Activated T-cell treated with anti-CD3 and anti-CD28 coated beads for 1 hour (primary cell): ENCODE measurements around the gene ANKRD31.
A peak's percentile ranks its signal among the peaks of the same experiment; 100 is the strongest.
"Not testable (repeated sequence)": the region's sequence is repeated elsewhere in the genome, so short reads cannot be mapped to it uniquely, and the experiment has no call there.

Experiments used
- DNase-seq: peaks from one replicate; pipeline ENCODE4 v3.0.0-alpha.2; 2020; ENCODE audit warnings: low read depth

The ANKRD31 gene, protein sequence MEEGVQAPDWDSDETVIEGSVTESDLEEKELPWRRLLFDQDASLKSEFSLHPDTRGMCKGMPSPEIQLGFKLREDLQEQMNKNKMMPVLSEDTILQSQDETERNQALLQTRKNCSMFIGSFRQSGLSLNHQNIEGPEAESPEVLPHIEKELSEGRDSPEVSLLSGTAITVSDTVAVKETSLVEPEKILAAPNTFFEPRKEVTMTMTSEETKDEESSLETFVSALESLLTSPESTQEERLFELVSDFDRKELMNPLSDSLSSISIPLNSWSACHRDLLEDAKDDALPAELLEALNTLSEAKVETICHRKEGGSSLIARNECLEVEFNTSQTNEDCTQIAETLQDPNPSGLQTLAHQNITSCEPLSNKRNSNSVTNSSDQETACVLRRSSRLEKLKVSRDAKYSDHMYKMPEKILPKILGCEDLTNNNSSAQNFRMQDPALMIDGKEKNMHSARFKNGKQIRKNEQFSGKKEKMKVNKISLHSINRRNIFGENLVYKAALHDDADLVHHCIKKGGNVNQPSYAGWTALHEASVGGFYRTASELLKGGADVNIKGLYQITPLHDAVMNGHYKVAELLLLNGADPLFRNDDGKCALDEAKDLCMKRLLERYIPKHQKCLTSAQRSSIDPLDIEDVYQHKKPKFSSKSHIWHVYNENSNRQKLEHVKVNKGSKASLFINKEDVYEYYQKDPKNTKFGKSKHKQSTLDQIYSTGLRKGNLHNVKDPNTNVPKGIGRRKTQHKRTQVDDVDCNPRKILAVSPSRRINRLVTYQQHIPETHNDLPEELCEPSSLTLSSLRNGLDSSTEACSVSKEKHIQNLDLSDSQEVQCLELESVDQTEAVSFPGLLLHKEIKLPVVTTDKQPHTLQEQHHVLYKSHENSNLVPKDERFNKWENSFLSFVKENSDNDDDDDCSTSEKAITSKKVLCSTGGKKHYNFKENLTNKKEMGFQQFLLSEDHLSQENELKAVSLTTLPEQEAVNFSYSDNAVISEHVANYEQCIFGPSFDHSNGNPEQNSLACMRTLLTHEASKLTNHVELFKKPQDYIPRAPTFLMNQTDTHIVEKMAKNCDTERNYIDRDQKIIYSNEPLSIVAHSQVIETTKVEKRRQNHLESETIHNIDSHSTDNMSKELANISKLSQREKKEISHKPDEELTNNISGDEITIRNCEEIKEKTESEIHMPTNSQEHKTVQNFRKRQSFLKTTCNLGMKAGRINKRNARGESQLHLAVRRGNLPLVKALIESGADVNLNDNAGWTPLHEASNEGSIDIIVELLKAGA (N-terminal part only)

DNA sequence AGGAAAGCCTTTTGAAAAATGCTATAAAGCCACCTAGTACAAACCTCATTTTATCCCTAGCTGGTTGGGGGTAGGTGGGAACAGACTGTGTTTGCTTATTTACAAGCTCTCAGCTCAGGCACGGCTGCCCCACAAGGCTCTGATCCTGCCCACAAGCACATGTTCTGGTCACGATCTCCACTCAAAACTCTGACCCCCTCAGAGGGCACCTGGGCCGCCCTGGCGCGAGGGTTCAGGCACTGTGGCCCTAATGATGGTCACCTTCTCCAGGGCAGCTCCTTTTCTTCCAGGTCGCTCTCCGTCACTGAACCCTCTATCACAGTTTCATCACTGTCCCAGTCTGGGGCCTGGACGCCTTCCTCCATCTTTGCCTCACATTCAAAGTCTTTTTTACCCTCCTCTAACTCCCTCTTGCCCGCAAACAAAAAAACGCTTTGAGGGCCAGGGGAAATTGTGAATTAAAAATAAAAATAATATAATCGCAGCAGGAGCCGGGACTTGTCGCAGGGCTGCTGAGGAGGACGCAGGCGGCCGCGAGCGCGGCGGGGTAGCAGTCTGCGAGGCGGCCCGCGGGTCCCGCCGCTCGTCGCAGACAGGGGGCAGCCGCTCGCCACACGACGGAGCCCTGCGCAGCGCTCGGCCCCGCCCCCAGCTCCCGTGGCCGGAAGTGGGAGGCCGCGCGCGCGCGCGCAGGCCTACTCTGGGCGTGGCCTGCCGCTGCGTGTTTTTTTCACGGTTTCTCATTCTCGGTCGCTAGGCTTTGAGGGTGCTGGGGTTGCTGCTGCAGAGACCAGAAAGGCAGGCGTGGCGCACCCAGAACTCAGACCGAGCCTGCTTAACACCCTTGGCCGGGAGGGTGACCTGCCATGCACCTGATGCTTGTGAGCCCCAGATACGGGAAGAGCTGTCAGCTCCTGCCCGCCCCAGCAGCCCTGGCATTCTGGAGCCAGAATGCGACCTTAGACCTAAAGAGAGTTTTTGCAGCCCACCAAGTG, at the start of gene ANKRD31:
Gene ANKRD31, minus strand, starts transcription at position 557 of the 995 bp plus-strand sequence. Its CDS starts 192 bp downstream, at position 365.
- DNase-seq = peak; percentile 87

DNA sequence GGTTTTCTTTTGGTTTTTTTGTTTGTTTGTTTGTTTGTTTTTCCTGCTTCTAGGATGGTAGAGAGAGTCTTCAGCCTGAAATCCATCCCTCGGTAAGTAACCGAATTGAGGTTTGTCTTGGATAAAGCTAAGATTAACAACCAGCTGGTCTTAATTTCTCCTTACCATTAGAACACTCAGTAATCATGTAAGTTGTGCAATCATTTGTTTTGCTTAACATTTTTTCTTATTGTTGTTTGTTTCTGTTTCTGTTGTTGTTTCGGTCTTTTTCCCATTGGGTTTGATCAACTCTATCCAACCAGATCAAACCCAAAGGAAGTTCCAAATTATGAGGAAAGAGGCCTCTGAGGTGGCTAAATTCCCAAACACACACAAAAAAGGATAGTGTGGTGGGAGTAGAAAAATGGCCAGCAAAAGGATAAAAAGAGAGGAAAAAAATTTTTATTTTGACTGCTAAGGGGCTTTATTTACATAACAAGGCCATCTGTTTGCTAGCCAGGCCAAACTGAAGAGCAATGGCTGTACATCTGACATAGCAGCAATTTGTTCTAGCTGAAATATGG, 49.6 kb upstream of the ANKRD31 start:
- no peak for DNase-seq

- no peak for DNase-seq
Measured at GRCh38 chr5:75282581-75282980, 45.9 kb upstream of the ANKRD31 start.

- DNase-seq = no peak
Measured at GRCh38 chr5:75281716-75282465, 45.2 kb upstream of the ANKRD31 start.

- DNase-seq = no peak
Measured at GRCh38 chr5:75279321-75279720, 42.6 kb upstream of the ANKRD31 start.

- no peak for DNase-seq
Measured at GRCh38 chr5:75277463-75277862, 40.8 kb upstream of the ANKRD31 start.

- DNase-seq = no peak
Measured at GRCh38 chr5:75275756-75276155, 39.1 kb upstream of the ANKRD31 start.

GRCh38 chr5:75275147-75275546, 38.5 kb upstream of the ANKRD31 start:
- DNase-seq = no peak

DNA sequence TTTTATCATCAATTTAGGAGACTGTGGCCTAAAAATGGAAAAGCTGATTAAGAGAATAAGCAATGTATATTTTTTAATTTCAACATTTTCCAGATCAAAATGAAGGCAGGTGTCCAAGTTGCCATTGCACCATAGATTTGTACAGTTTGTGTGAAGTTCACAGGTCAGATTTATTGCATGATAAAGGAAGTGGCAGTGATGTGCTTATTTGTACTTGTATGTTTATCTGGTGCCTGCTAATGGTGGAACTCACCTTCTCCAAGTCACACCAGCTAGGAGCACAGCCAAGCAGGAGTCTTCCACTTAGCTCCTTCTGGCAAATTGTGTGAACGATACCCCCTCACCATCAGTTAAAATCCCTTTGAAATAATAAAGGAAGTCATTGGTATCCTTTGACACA, 37.8 kb upstream of the ANKRD31 start:
- DNase-seq = no peak

DNA sequence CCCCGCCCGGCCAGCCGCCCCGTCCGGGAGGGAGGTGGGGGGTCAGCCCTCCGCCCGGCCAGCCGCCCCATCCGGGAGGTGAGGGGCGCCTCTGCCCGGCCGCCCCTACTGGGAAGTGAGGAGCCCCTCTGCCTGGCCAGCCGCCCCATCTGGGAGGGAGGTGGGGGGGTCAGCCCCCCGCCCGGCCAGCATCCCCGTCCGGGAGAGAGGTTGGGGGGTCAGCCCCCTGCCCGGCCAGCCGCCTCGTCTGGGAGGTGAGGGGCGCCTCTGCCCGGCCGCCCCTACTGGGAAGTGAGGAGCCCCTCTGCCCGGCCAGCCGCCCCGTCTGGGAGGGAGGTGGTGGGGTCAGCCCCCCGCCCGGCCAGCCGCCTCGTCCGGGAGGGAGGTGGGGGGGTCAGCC, 33.9 kb upstream of the ANKRD31 start:
- not testable (repeated sequence) for DNase-seq

GRCh38 chr5:75265731-75266130, 29.1 kb upstream of the ANKRD31 start:
- DNase-seq = no peak

- no peak for DNase-seq
Measured at GRCh38 chr5:75262271-75262670, 25.6 kb upstream of the ANKRD31 start.

DNA sequence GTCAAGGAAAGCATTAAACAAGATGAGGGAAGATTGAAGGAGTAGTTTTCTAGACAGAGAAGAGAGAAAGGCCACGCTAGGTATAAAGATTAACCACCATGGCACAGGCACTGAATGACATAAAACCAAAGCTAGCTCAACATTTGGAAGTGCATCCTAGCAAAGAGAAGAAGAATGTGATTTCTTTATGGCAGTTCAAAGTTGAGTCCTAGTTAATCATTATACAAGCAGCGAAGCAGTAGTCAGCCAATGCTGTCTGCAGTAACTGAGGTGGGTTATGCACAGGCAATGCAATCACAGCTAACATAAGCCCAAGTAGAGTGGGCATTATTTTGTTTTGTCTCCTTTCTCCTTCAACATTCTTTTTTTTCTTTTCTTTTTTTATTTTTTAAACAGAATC, 24.0 kb upstream of the ANKRD31 start:
- DNase-seq = no peak

- DNase-seq = not testable (repeated sequence)
Measured at GRCh38 chr5:75250452-75250851, 13.8 kb upstream of the ANKRD31 start.

- no peak for DNase-seq
Measured at GRCh38 chr5:75245023-75245422, 8.3 kb upstream of the ANKRD31 start.

DNA sequence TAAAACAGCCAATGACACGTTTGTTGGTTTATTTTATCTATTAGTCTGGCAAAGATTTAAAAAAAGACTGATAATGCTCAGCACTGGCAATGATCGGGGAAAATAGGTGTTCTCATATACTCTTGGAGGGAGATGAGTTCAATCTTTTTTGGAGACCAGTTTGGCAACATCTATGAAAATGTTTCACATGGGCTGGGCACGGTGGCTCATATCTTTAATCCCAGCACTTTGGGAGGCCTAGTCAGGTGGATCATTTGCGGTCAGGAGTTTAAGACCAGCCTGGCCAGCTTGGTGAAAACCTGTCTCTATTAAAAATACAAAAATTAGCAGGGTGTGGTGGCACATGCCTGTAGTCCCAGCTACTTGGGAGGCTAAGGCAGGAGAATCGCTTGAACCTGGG, 6.8 kb upstream of the ANKRD31 start:
- DNase-seq = no peak

- no peak for DNase-seq
Measured at GRCh38 chr5:75243100-75243499, 6.4 kb upstream of the ANKRD31 start.

DNA sequence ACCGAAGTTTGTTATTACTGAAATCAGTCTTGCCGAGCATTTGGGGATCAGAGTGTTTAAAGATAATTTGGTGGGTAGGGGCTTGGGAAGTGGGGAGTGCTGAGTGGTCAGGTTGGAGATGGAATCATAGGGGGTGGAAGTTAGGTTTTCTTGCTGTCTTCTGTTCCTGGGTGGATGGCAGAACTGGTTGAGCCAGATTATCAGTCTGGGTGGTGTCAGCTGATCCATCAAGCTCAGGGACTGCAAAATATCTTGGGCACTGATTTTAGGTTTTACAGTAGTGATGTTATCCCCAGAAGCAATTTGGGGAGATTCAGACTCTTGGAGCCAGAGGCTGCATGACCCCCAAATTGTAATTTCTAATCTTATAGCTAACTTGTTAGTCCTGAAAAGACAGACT, 5.4 kb upstream of the ANKRD31 start:
- no peak for DNase-seq

GRCh38 chr5:75239681-75240080, 3.0 kb upstream of the ANKRD31 start:
- DNase-seq = no peak

- no peak for DNase-seq
Measured at GRCh38 chr5:75235711-75236110, 967 bp downstream of the ANKRD31 start.
